ENCODE data around the gene CZIB.

CZIB gene

DNA sequence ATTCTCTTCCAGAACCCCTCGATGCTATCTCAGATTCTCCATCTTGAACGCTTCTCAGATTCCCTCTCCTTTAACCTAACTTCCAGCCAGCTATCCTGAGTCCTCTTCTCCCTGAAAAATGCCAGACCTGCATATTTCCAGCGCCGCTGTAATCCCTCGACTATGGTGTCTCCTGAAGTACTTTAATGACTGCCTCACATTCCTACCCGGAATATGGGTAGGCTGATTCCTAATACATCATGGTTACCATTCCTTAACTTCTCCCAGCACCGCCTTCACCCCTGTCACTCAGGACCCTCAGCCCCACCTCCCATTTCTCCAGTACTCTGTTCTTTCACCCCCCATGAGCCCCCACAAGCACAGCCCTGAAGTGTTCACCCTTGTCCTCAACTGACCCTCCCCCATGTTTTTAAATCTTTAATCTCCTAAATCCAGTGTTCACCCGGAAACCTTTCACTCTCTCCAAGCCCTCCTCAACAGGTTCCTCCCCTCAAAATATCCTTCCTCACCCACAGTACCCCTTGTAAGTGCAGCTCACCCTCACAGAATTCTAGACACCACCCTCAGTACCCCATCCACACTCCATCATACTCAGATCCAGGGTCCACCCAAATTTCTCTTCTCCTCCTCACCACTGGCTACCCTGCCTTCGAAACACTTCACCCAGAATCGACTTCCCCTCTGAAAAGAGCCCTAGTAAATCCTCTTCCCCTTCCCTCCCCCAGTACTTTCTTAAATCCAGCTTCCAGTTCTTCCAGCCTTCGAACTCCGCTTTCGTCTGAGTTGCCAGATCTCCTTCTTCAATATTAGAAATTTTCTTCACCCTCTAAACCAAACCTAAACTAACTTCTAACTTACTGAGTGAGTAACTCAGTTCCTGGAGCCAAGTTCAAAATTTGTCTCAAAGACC lies 22.9 kb downstream of the CZIB start:
- no peak for DNase-seq (ENCODE audit: low read depth, low spot score)
- no peak for TF ChIP-seq SUZ12 (IDR thresholded peaks at IDR 0.05; ENCODE audit: extremely low read depth, insufficient read depth, insufficient read length)
- TF ChIP-seq YY1 (IDR thresholded peaks at IDR 0.05; ENCODE audit: insufficient read depth, insufficient read length): no peak
- TF ChIP-seq ZNF274 (IDR thresholded peaks at IDR 0.05; ENCODE audit: low read depth, low read length): no peak
- Histone ChIP-seq H3K36me3 (ENCODE audit: insufficient read depth, insufficient read length, low read length) (peaks cover 24% of the 10 kb centered on the region), H3K27me3 (ENCODE audit: insufficient read depth, insufficient read length) (peaks cover 18% of the 10 kb centered on the region), H3K9me3 (ENCODE audit: insufficient read depth, low read length) (no peaks in the 10 kb centered on the region), H3K9ac (ENCODE audit: insufficient read length, low read depth) (peak overlapping the region; percentile 93), H3K4me3 (ENCODE audit: insufficient read length, low read depth) (peak overlapping the region; percentile 87), H3K4me1 (ENCODE audit: insufficient read depth, insufficient read length) (peaks cover 5% of the 10 kb centered on the region)

DNA sequence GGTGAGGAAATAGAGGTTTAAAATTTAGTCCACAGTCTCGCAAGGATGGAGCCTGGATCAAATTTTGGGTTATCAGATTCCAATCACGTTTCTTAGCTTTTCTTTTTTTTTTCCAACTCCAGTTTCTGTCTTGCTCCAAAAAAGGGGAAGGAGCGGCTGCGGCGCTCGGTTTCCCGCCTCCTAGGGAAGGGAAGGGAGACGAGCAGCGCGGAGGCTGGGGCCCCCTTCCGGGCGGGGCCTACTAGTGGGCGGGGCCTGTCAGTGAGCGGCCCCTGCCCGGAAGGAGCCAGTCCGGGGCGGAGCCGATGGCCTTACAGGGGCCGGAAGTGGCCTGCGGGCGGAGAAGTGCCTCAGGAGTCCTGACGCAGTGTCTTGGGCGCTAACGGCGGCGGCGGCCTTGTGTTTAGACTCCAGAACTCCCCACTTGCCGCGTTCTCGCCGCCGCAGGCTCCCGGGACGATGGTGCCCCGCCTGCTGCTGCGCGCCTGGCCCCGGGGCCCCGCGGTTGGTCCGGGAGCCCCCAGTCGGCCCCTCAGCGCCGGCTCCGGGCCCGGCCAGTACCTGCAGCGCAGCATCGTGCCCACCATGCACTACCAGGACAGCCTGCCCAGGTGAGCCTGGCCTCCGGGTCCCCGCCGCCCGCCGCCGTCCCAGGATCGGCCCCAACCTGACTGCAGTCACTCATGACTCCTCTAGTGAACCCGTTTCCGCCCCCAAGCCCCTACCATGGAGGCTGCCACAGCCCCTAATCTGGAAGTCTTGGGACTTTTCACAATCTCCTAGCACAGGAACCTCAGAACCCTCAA lies 23.7 kb downstream of the CZIB start, which contains the start of gene CPT2:
CPT2 (plus strand) TSS at position 340 of the 806 bp plus-strand sequence; CDS start at position 460, 120 bp downstream.
- peak; percentile 96 for DNase-seq (ENCODE audit: low read depth, low spot score)
- H3K9me3 ChIP-seq (ENCODE audit: insufficient read depth, low read length): no peaks in the 10 kb centered on the region
- peak within 1 kb of the TSS; percentile 93 for H3K9ac ChIP-seq (ENCODE audit: insufficient read length, low read depth)
- H3K36me3 ChIP-seq (ENCODE audit: insufficient read depth, insufficient read length, low read length): peaks cover 16% of the 10 kb centered on the region
- TF ChIP-seq YY1 (IDR thresholded peaks at IDR 0.05; ENCODE audit: insufficient read depth, insufficient read length) (no peak), SUZ12 (IDR thresholded peaks at IDR 0.05; ENCODE audit: extremely low read depth, insufficient read depth, insufficient read length) (no peak), ZNF274 (IDR thresholded peaks at IDR 0.05; ENCODE audit: low read depth, low read length) (no peak)
- peaks cover 18% of the 10 kb centered on the region for H3K27me3 ChIP-seq (ENCODE audit: insufficient read depth, insufficient read length)
- H3K4me3 ChIP-seq (ENCODE audit: insufficient read length, low read depth): peak within 1 kb of the TSS; percentile 87
- peaks cover 5% of the 10 kb centered on the region for H3K4me1 ChIP-seq (ENCODE audit: insufficient read depth, insufficient read length)

DNA sequence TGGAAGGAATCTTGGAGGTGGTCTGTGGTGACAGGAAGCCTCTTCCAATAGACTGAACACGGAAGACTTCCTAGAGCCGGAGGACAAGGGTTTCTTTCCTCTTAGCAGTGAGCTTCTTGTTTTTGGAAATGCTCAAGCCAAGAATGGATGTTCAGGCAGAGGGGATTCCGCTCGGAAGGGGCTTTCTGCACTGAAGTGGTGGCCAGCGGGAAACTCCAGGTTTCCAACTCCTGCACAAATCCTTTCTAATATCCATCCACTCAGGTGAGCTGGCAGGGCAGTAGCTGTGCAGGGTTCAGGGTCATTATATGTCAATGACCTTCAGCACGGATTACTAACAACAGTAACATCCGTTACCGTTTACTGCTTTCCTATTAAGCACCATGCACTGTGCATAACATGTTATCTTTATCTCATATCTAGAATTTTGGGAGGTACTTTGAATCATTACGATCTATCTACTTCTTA lies 24.4 kb downstream of the CZIB start:
- H3K36me3 ChIP-seq (ENCODE audit: insufficient read depth, insufficient read length, low read length): peaks cover 11% of the 10 kb centered on the region
- no peak for DNase-seq (ENCODE audit: low read depth, low spot score)
- H3K27me3 ChIP-seq (ENCODE audit: insufficient read depth, insufficient read length): peaks cover 18% of the 10 kb centered on the region
- H3K4me1 ChIP-seq (ENCODE audit: insufficient read depth, insufficient read length): peaks cover 5% of the 10 kb centered on the region
- H3K9me3 ChIP-seq (ENCODE audit: insufficient read depth, low read length): no peaks in the 10 kb centered on the region
- H3K4me3 ChIP-seq (ENCODE audit: insufficient read length, low read depth): peak overlapping the region; percentile 87
- TF ChIP-seq YY1 (IDR thresholded peaks at IDR 0.05; ENCODE audit: insufficient read depth, insufficient read length): no peak
- TF ChIP-seq ZNF274 (IDR thresholded peaks at IDR 0.05; ENCODE audit: low read depth, low read length): no peak
- TF ChIP-seq SUZ12 (IDR thresholded peaks at IDR 0.05; ENCODE audit: extremely low read depth, insufficient read depth, insufficient read length): no peak
- peak overlapping the region; percentile 93 for H3K9ac ChIP-seq (ENCODE audit: insufficient read length, low read depth)

GRCh38 chr1:53195246-53196016 lies 25.0 kb downstream of the CZIB start:
- H3K27me3 ChIP-seq (ENCODE audit: insufficient read depth, insufficient read length): peaks cover 18% of the 10 kb centered on the region
- no peak overlapping the region for H3K4me3 ChIP-seq (ENCODE audit: insufficient read length, low read depth)
- H3K9me3 ChIP-seq (ENCODE audit: insufficient read depth, low read length): no peaks in the 10 kb centered on the region
- H3K36me3 ChIP-seq (ENCODE audit: insufficient read depth, insufficient read length, low read length): peaks cover 5% of the 10 kb centered on the region
- DNase-seq (ENCODE audit: low read depth, low spot score): no peak
- peak overlapping the region; percentile 93 for H3K9ac ChIP-seq (ENCODE audit: insufficient read length, low read depth)
- TF ChIP-seq ZNF274 (IDR thresholded peaks at IDR 0.05; ENCODE audit: low read depth, low read length) (no peak), YY1 (IDR thresholded peaks at IDR 0.05; ENCODE audit: insufficient read depth, insufficient read length) (no peak), SUZ12 (IDR thresholded peaks at IDR 0.05; ENCODE audit: extremely low read depth, insufficient read depth, insufficient read length) (no peak)
- H3K4me1 ChIP-seq (ENCODE audit: insufficient read depth, insufficient read length): peaks cover 5% of the 10 kb centered on the region

GRCh38 chr1:53190210-53190611 lies 30.2 kb downstream of the CZIB start:
- DNase-seq (ENCODE audit: low read depth, low spot score): no peak
- H3K4me1 ChIP-seq (ENCODE audit: insufficient read depth, insufficient read length): no peaks in the 10 kb centered on the region
- H3K27me3 ChIP-seq (ENCODE audit: insufficient read depth, insufficient read length): peaks cover 7% of the 10 kb centered on the region
- TF ChIP-seq YY1 (IDR thresholded peaks at IDR 0.05; ENCODE audit: insufficient read depth, insufficient read length) (no peak), ZNF274 (IDR thresholded peaks at IDR 0.05; ENCODE audit: low read depth, low read length) (no peak), SUZ12 (IDR thresholded peaks at IDR 0.05; ENCODE audit: extremely low read depth, insufficient read depth, insufficient read length) (no peak)
- no peak overlapping the region for H3K9ac ChIP-seq (ENCODE audit: insufficient read length, low read depth)
- H3K4me3 ChIP-seq (ENCODE audit: insufficient read length, low read depth): no peak overlapping the region
- H3K36me3 ChIP-seq (ENCODE audit: insufficient read depth, insufficient read length, low read length): no peaks in the 10 kb centered on the region
- no peaks in the 10 kb centered on the region for H3K9me3 ChIP-seq (ENCODE audit: insufficient read depth, low read length)

DNA sequence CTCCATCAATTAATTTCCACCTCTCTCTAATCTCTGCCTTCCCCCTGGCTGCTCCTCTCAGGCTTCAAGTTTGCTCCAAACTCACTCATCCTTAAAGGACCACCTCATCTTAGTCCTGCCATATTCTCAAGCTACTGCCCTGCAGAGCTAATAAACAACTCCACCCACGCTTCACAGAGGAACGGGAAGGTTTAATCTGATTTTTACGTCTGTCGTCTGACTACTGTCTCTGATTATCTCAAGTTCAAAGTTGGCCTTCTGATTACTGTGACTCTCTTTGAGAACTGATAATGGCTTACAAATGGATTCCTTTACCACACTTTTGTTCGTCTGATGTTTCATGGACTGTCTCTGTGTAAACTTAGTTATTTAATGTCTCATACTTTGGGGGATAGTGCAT lies 31.4 kb downstream of the CZIB start:
- no peaks in the 10 kb centered on the region for H3K9me3 ChIP-seq (ENCODE audit: insufficient read depth, low read length)
- no peaks in the 10 kb centered on the region for H3K36me3 ChIP-seq (ENCODE audit: insufficient read depth, insufficient read length, low read length)
- DNase-seq (ENCODE audit: low read depth, low spot score): no peak
- no peak overlapping the region for H3K4me3 ChIP-seq (ENCODE audit: insufficient read length, low read depth)
- no peaks in the 10 kb centered on the region for H3K4me1 ChIP-seq (ENCODE audit: insufficient read depth, insufficient read length)
- H3K27me3 ChIP-seq (ENCODE audit: insufficient read depth, insufficient read length): no peaks in the 10 kb centered on the region
- no peak for TF ChIP-seq SUZ12 (IDR thresholded peaks at IDR 0.05; ENCODE audit: extremely low read depth, insufficient read depth, insufficient read length)
- TF ChIP-seq YY1 (IDR thresholded peaks at IDR 0.05; ENCODE audit: insufficient read depth, insufficient read length): no peak
- TF ChIP-seq ZNF274 (IDR thresholded peaks at IDR 0.05; ENCODE audit: low read depth, low read length): no peak
- no peak overlapping the region for H3K9ac ChIP-seq (ENCODE audit: insufficient read length, low read depth)
